Brain microvascular endothelial cell (primary cell): ENCODE measurements around the gene ITGB2.

ENCODE experiments used
- DNase-seq: peaks from one replicate; pipeline ENCODE4 v3.0.0-alpha.2; 2020
- H3K27ac ChIP-seq: fragments of 250-450 bp; sonication (Bioruptor Pico); 2 replicates; pipeline ENCODE4 v1.5.1; 2020; ENCODE audit warnings: mild to moderate bottlenecking, moderate library complexity
- H3K27me3 ChIP-seq: fragments of 250-450 bp; sonication (Bioruptor Pico); replicated peaks from 2 replicates; pipeline ENCODE4 v1.5.1; 2020; ENCODE audit warnings: mild to moderate bottlenecking
- H3K36me3 ChIP-seq: fragments of 250-450 bp; sonication (Bioruptor Pico); replicated peaks from 2 replicates; pipeline ENCODE4 v1.5.1; 2020; ENCODE audit warnings: mild to moderate bottlenecking
- H3K4me3 ChIP-seq: 2 replicates; pipeline ENCODE4 v1.5.1; 2011; ENCODE audit warnings: low read depth, mild to moderate bottlenecking, control low read depth, low read length, moderate library complexity
- CTCF ChIP-seq: IDR thresholded peaks from 2 replicates; pipeline ENCODE4 v1.5.1; 2011; ENCODE audit warnings: low read depth, mild to moderate bottlenecking, moderate library complexity, low read length, control low read depth, inconsistent platforms; ENCODE audit errors: missing control alignments
- in situ Hi-C: cut with HindIII; loops from 2 replicates; pipeline ENCODE4 v1.10.0; 2017; ENCODE audit warnings: low sequenced_read_pairs, low pct_ligation_motif_present

ITGB2 gene

GRCh38 chr21:44878053-44878982 is 42.4 kb downstream of the ITGB2 start:
- in situ Hi-C loops: no loop called here
- no peak overlapping the region for H3K4me3 ChIP-seq
- no peak for TF ChIP-seq CTCF
- no peaks in the 10 kb centered on the region for H3K36me3 ChIP-seq
- H3K27me3 ChIP-seq: no peaks in the 10 kb centered on the region
- no peak overlapping the region for H3K27ac ChIP-seq
- DNase-seq: no peak

- in situ Hi-C loops: no loop called here
- no peak overlapping the region for H3K4me3 ChIP-seq
- no peak overlapping the region for H3K27ac ChIP-seq
- TF ChIP-seq CTCF: no peak
- no peak for DNase-seq
- H3K36me3 ChIP-seq: no peaks in the 10 kb centered on the region
- no peaks in the 10 kb centered on the region for H3K27me3 ChIP-seq
Observed at GRCh38 chr21:44876849-44877575, 43.7 kb downstream of the ITGB2 start.

- H3K4me3 ChIP-seq: no peak overlapping the region
- no peak for DNase-seq
- in situ Hi-C loops: no loop called here
Observed at GRCh38 chr21:44875316-44875700, 45.4 kb downstream of the ITGB2 start.

GRCh38 chr21:44874497-44875315 is 46.0 kb downstream of the ITGB2 start:
- H3K36me3 ChIP-seq: no peaks in the 10 kb centered on the region
- no peak for TF ChIP-seq CTCF
- DNase-seq: no peak
- H3K4me3 ChIP-seq: peak overlapping the region; percentile 79
- in situ Hi-C loops: no loop called here
- no peak overlapping the region for H3K27ac ChIP-seq
- H3K27me3 ChIP-seq: no peaks in the 10 kb centered on the region

More at GRCh38 chr21:44875316-44875700, 45.4 kb downstream of the ITGB2 start:
- TF ChIP-seq CTCF: peak; percentile 13
- Histone ChIP-seq H3K27me3 (no peaks in the 10 kb centered on the region), H3K36me3 (no peaks in the 10 kb centered on the region), H3K27ac (no peak overlapping the region)

GRCh38 chr21:44874240-44874496 is 46.5 kb downstream of the ITGB2 start:
- H3K36me3 ChIP-seq: no peaks in the 10 kb centered on the region
- TF ChIP-seq CTCF: no peak
- no peak overlapping the region for H3K27ac ChIP-seq
- DNase-seq: no peak
- no peaks in the 10 kb centered on the region for H3K27me3 ChIP-seq
- in situ Hi-C loops: no loop called here
- peak overlapping the region; percentile 79 for H3K4me3 ChIP-seq
